H1 (cell line): ENCODE data around the gene UGT1A8. TPM values are rescaled to one million over a fixed set of nuclear protein-coding genes. Genes with fewer than 3 reads are reported as not detected.

Experiments
- CTCF ChIA-PET: fragments of 300-600 bp; sonication (Branson Sonifier 250); formaldehyde crosslinking; loops from one replicate; lab custom pipeline; 2021; ENCODE audit not compliant: partially characterized antibody; lab: Charles Lee
- POLR2A ChIA-PET: fragments of 300-600 bp; sonication (Branson Sonifier 250); formaldehyde crosslinking; loops from one replicate; lab custom pipeline; 2021; ENCODE audit warnings: inconsistent platforms; ENCODE audit not compliant: partially characterized antibody; lab: Charles Lee
- DNase-seq, 2 experiments: peaks; one replicate each; pipeline versions ENCODE4 v3.0.0 to v3.0.0-alpha.2; 2010 to 2022; ENCODE audit warnings: low spot score in 2 of 2, low read depth in 1 of 2, mixed read lengths in 1 of 2
- FAIRE-seq: peaks from 2 replicates; lab custom pipeline; 2011; peaks lifted over from hg19 to GRCh38; lab: Jason Lieb, UNC
- H2AFZ ChIP-seq: 2 replicates; pipeline ENCODE4 v1.8.1; 2012; ENCODE audit warnings: low read length, inconsistent platforms
- H2AK5ac ChIP-seq: 2 replicates; pipeline ENCODE4 v1.6.1; 2013; ENCODE audit warnings: low read depth, low read length
- H2BK120ac ChIP-seq: replicated peaks from 2 replicates; pipeline ENCODE3; 2013; ENCODE audit warnings: low read depth, low read length, inconsistent platforms
- H2BK12ac ChIP-seq: 2 replicates; pipeline ENCODE4 v1.6.1; 2013; ENCODE audit warnings: low read depth, low read length
- H2BK15ac ChIP-seq: 2 replicates; pipeline ENCODE4 v1.6.1; 2013; ENCODE audit warnings: low read length
- H2BK20ac ChIP-seq: 2 replicates; pipeline ENCODE4 v1.6.1; 2013; ENCODE audit warnings: low read length
- H2BK5ac ChIP-seq: 2 replicates; pipeline ENCODE4 v1.6.1; 2013; ENCODE audit warnings: low read depth, low read length
- H3K14ac ChIP-seq: 2 replicates; pipeline ENCODE4 v1.6.1; 2013; ENCODE audit warnings: inconsistent platforms; ENCODE audit not compliant: insufficient read length
- H3K18ac ChIP-seq: 2 replicates; pipeline ENCODE4 v1.6.1; 2013; ENCODE audit warnings: low read length; ENCODE audit errors: extremely low read depth
- H3K23ac ChIP-seq: 2 replicates; pipeline ENCODE4 v1.6.1; 2013; ENCODE audit warnings: inconsistent platforms; ENCODE audit not compliant: insufficient read length
- H3K23me2 ChIP-seq: 2 replicates; pipeline ENCODE4 v1.6.1; 2013; ENCODE audit warnings: low read depth, low read length
- H3K27ac ChIP-seq: 2 replicates; pipeline ENCODE4 v1.6.1; 2011; ENCODE audit warnings: low read depth, low read length, inconsistent platforms
- H3K27me3 ChIP-seq, 4 experiments: replicated peaks in 1 of 4; 1 replicate in 1 of 4; 2 replicates in 3 of 4; pipeline versions ENCODE4 v1.6.1 to v1.8.1; 2011 to 2013; ENCODE audit warnings: low read length in 3 of 4, mild to moderate bottlenecking in 3 of 4, inconsistent platforms in 2 of 4, mixed read lengths in 2 of 4, moderate library complexity in 1 of 4; ENCODE audit not compliant: control insufficient read depth in 3 of 4, insufficient read depth in 3 of 4; ENCODE audit errors: extremely low read depth in 1 of 4
- H3K36me3 ChIP-seq, 4 experiments: 2 replicates each; pipeline versions ENCODE4 v1.6.1 to v1.8.1; 2011 to 2013; ENCODE audit warnings: mild to moderate bottlenecking in 4 of 4, low read length in 3 of 4, moderate library complexity in 2 of 4, control low read depth in 1 of 4, inconsistent platforms in 1 of 4; ENCODE audit not compliant: insufficient read depth in 4 of 4, control insufficient read depth in 2 of 4
- H3K4ac ChIP-seq: replicated peaks from 2 replicates; pipeline ENCODE3; 2013; ENCODE audit warnings: low read length, low read depth, mixed read lengths, inconsistent platforms; ENCODE audit not compliant: insufficient read length
- H3K4me1 ChIP-seq, 4 experiments: replicated peaks in 1 of 4; 1 replicate in 1 of 4; 2 replicates in 3 of 4; pipeline versions ENCODE4 v1.6.1 to v1.8.1; 2011 to 2013; ENCODE audit warnings: low read length in 3 of 4, inconsistent platforms in 2 of 4, mixed read lengths in 1 of 4; ENCODE audit not compliant: insufficient read depth in 4 of 4, control insufficient read depth in 3 of 4
- H3K4me2 ChIP-seq, 2 experiments: 2 replicates each; pipeline versions ENCODE4 v1.6.1 to v1.8.1; 2011 to 2013; ENCODE audit warnings: low read depth in 2 of 2, low read length in 2 of 2, control low read depth in 1 of 2, inconsistent platforms in 1 of 2, mild to moderate bottlenecking in 1 of 2; ENCODE audit not compliant: insufficient read depth in 1 of 2
- H3K4me3 ChIP-seq, 4 experiments: fragments of 200-600, 300-600 bp in 1 of 4; sonication (generic), shearing (Covaris generic), sonication (Bioruptor Twin) in 1 of 4; 2 replicates each; pipeline versions ENCODE4 v1.5.1 to v1.8.1; 2011 to 2016; ENCODE audit warnings: low read length in 4 of 4, low read depth in 3 of 4, control low read depth in 2 of 4, inconsistent platforms in 2 of 4, mild to moderate bottlenecking in 2 of 4, mixed read lengths in 1 of 4, moderate library complexity in 1 of 4; ENCODE audit not compliant: insufficient read depth in 2 of 4; ENCODE audit errors: extremely low read depth in 1 of 4
- H3K56ac ChIP-seq: replicated peaks from 2 replicates; pipeline ENCODE3; 2013; ENCODE audit warnings: low read depth, mild to moderate bottlenecking, mixed read lengths, low read length, inconsistent platforms; ENCODE audit not compliant: insufficient read length
- H3K79me1 ChIP-seq: 2 replicates; pipeline ENCODE4 v1.6.1; 2013; ENCODE audit warnings: low read depth, low read length, control low read depth
- H3K79me2 ChIP-seq, 2 experiments: 2 replicates each; pipeline versions ENCODE4 v1.6.1 to v1.8.1; 2012 to 2013; ENCODE audit warnings: low read length in 2 of 2, mild to moderate bottlenecking in 2 of 2, inconsistent platforms in 1 of 2; ENCODE audit not compliant: insufficient read depth in 2 of 2, control insufficient read depth in 1 of 2
- H3K9ac ChIP-seq, 4 experiments: replicated peaks in 1 of 4; 1 replicate in 1 of 4; 2 replicates in 3 of 4; pipeline versions ENCODE4 v1.6.1 to v1.8.1; 2011 to 2013; ENCODE audit warnings: low read depth in 3 of 4, low read length in 3 of 4, control low read depth in 2 of 4, mild to moderate bottlenecking in 2 of 4, moderate library complexity in 2 of 4, inconsistent platforms in 1 of 4; ENCODE audit errors: extremely low read depth in 1 of 4
- H3K9me3 ChIP-seq, 2 experiments: 2 replicates each; pipeline versions ENCODE4 v1.6.1 to v1.8.1; 2012 to 2013; ENCODE audit warnings: mild to moderate bottlenecking in 2 of 2, moderate library complexity in 2 of 2, control low read depth in 1 of 2, inconsistent platforms in 1 of 2, low read depth in 1 of 2, low read length in 1 of 2, mixed read lengths in 1 of 2; ENCODE audit not compliant: insufficient read depth in 2 of 2
- H4K20me1 ChIP-seq, 2 experiments: replicated peaks in 1 of 2; 2 replicates each; pipeline versions ENCODE3 to v1.8.1; 2011 to 2013; ENCODE audit warnings: inconsistent platforms in 2 of 2, low read length in 2 of 2, mild to moderate bottlenecking in 1 of 2; ENCODE audit not compliant: insufficient read depth in 2 of 2, control insufficient read depth in 1 of 2
- H4K5ac ChIP-seq: 2 replicates; pipeline ENCODE4 v1.6.1; 2013; ENCODE audit warnings: low read length, low read depth, mixed read lengths, inconsistent platforms; ENCODE audit not compliant: insufficient read length
- H4K8ac ChIP-seq: 2 replicates; pipeline ENCODE4 v1.8.0; 2013; ENCODE audit warnings: mild to moderate bottlenecking, moderate library complexity, low read length, inconsistent platforms; ENCODE audit not compliant: insufficient read depth; ENCODE audit errors: extremely low read depth
- H4K91ac ChIP-seq: replicated peaks from 2 replicates; pipeline ENCODE3; 2013; ENCODE audit warnings: low read length, mixed read lengths, inconsistent platforms; ENCODE audit not compliant: insufficient read length
- BRCA1 ChIP-seq: IDR thresholded peaks from 2 replicates; pipeline ENCODE4 v1.6.1; 2012; ENCODE audit warnings: low read depth, low read length, improper control_type of control experiment
- CEBPB ChIP-seq: IDR thresholded peaks from 2 replicates; pipeline ENCODE4 v1.6.1; 2012; ENCODE audit warnings: low read depth, low read length
- EGR1 ChIP-seq: IDR thresholded peaks from 2 replicates; pipeline ENCODE4 v1.6.1; 2011; ENCODE audit warnings: low read depth, low read length, borderline replicate concordance
- EP300 ChIP-seq, 2 experiments: IDR thresholded peaks; 1 replicate in 1 of 2; 2 replicates in 1 of 2; pipeline ENCODE4 v1.6.1; 2011 to 2012; ENCODE audit warnings: low read depth in 2 of 2, low read length in 2 of 2, mild to moderate bottlenecking in 2 of 2, borderline replicate concordance in 1 of 2, inconsistent platforms in 1 of 2, moderate library complexity in 1 of 2
- JUN ChIP-seq: IDR thresholded peaks from 2 replicates; pipeline ENCODE4 v1.6.1; 2011; ENCODE audit warnings: low read depth, mild to moderate bottlenecking, improper control_type of control experiment, low read length
- KDM4A ChIP-seq: IDR thresholded peaks from one replicate; pipeline ENCODE4 v1.7.1; 2012; ENCODE audit warnings: low read depth, mild to moderate bottlenecking, moderate library complexity, low read length, inconsistent platforms; ENCODE audit not compliant: severe bottlenecking
- NANOG ChIP-seq: IDR thresholded peaks from 2 replicates; pipeline ENCODE4 v1.6.1; 2011; ENCODE audit warnings: low read length, low read depth, mild to moderate bottlenecking, inconsistent platforms; ENCODE audit not compliant: insufficient read depth, poor library complexity, severe bottlenecking
- POLR2AphosphoS5 ChIP-seq: IDR thresholded peaks from 2 replicates; pipeline ENCODE4 v1.6.1; 2011; ENCODE audit warnings: low read depth, low read length
- SIN3A ChIP-seq, 2 experiments: IDR thresholded peaks in 1 of 2; conservative IDR thresholded peaks in 1 of 2; 2 replicates each; pipeline ENCODE4 v1.6.1; 2011 to 2012; ENCODE audit warnings: low read length in 2 of 2, improper control_type of control experiment in 1 of 2, low read depth in 1 of 2, mild to moderate bottlenecking in 1 of 2
- SP2 ChIP-seq: IDR thresholded peaks from 2 replicates; pipeline ENCODE4 v1.6.1; 2012; ENCODE audit warnings: mild to moderate bottlenecking, low read length, inconsistent platforms
- SRF ChIP-seq: IDR thresholded peaks from 2 replicates; pipeline ENCODE4 v1.6.1; 2011; ENCODE audit warnings: mild to moderate bottlenecking, low read depth, low read length, moderate library complexity
- TAF7 ChIP-seq: optimal IDR thresholded peaks from 2 replicates; pipeline ENCODE3; 2011; ENCODE audit warnings: low read depth, mild to moderate bottlenecking, inconsistent platforms, low read length, moderate library complexity, borderline replicate concordance
- TBP ChIP-seq: IDR thresholded peaks from 2 replicates; pipeline ENCODE4 v1.6.1; 2011; ENCODE audit warnings: low read depth, low read length, improper control_type of control experiment
- WGBS, 2 experiments: shearing (Covaris generic) in 1 of 2; methylation state at CpG; one replicate each; pipeline versions ENCODE4 v1.1.6 to v1.1.7; 2013 to 2015; ENCODE audit warnings: low lambda C conversion rate in 2 of 2, mixed read lengths in 2 of 2, inconsistent platforms in 1 of 2, low coverage in 1 of 2, missing lambda C conversion rate in 1 of 2; ENCODE audit not compliant: insufficient replicate concordance in 2 of 2, insufficient coverage in 1 of 2, insufficient read length in 1 of 2; ENCODE audit errors: extremely low coverage in 1 of 2, missing lambda C conversion rate in 1 of 2; 5-methylcytosine and 5-hydroxymethylcytosine counted together
- polyA plus RNA-seq, 7 experiments: library from polyadenylated mRNA; depleted of rRNA in 3 of 7; stranded (reverse) in 5 of 7; unstranded in 2 of 7; fragments of >200 nt in 5 of 7; fragments of 200-250 nt in 2 of 7; gene quantifications; 1 replicate in 5 of 7; 2 replicates in 1 of 7; 4 replicates in 1 of 7; pipeline versions ENCODE4 v1.2.1 to v1.2.3, GENCODE V29; 2011 to 2013; ENCODE audit warnings: missing spikeins in 2 of 7, mixed read lengths in 2 of 7
- total RNA-seq: library from RNA; stranded (reverse); fragmentation: NEBNext Ultra II Directional; extraction: Animal tissue kit (Norgen Biotek cat#: 25700); gene quantifications from 2 replicates; pipeline ENCODE4 v1.2.1, GENCODE V29; 2021

The UGT1A8 gene
- total and polyA plus RNA-seq, 2 of the 8 experiments (the other 6 are each of a cell fraction or from before 2014, with no cell fraction given) = not detected

DNA sequence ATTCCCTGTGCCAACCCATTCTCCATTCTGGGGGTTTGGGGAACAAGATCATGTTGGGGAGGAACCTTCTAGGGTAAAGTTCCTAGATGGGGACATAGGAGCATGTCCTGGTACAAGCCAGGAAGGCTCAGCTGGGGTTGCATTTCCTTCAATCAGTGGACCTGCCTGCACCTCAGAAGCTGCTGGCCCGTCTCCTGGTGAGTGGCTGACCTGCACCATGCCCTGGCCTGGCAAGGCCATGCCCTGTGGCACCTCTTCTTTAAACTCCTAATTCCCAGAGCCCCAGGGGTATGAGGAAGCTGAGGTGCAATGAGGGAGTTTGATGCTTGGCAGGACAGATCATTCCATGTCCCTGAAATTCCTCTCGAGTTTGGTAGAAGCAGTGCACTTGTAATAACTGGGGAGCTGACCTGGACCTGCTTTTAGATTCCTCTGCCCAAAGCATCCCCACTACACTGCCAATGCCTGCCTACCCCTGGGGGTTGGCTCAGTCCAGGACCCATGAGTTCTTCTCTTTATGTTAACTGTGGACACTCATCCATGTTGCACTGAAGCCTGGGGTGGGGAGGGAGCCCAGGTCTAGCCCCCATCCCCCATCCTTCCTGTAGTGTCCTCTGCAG, 186.0 kb downstream of the UGT1A8 start:
- no peak overlapping the region for H4K8ac ChIP-seq
- H3K36me3 ChIP-seq = no peaks in the 10 kb centered on the region
- H3K18ac ChIP-seq = no peak overlapping the region
- no peak overlapping the region for H3K14ac ChIP-seq
- no peak overlapping the region for H4K5ac ChIP-seq
- FAIRE-seq (no peak), DNase-seq (peak in 1 of 2 experiments; percentile 7)
- no peak overlapping the region for H2AK5ac ChIP-seq
- H3K56ac ChIP-seq = no peak overlapping the region
- no peak overlapping the region for H2BK20ac ChIP-seq
- H2BK5ac ChIP-seq = no peak overlapping the region
- ChIA-PET CTCF (interaction anchor here (1.3 kb wide), 1 partner anchor 18 kb away, joined by 3 read pairs; no protein-coding TSS in a partner anchor), POLR2A (no interaction called here)
- H4K91ac ChIP-seq = no peak overlapping the region
- no peaks in the 10 kb centered on the region for H3K4me1 ChIP-seq
- no peaks in the 10 kb centered on the region for H4K20me1 ChIP-seq
- H3K79me2 ChIP-seq = no peaks in the 10 kb centered on the region
- no peak overlapping the region for H2AFZ ChIP-seq
- WGBS, 2 experiments = 83% methylated on average over 1 of the region's 2 CpGs; no CpG with 5 or more reads in 1 of the 2 experiments
- no peak overlapping the region for H3K4me3 ChIP-seq
- no peak overlapping the region for H2BK15ac ChIP-seq
- no peak overlapping the region for H3K4me2 ChIP-seq
- H3K79me1 ChIP-seq = no peaks in the 10 kb centered on the region
- no peaks in the 10 kb centered on the region for H3K27me3 ChIP-seq
- H3K23ac ChIP-seq = no peak overlapping the region
- no peak overlapping the region for H3K4ac ChIP-seq
- no peak overlapping the region for H2BK12ac ChIP-seq
- H3K9me3 ChIP-seq = peaks cover 0 to 4% of the 10 kb centered on the region in 2 experiments; a peak in 3 of 4 replicates
- H2BK120ac ChIP-seq = no peak overlapping the region
- no peak overlapping the region for H3K9ac ChIP-seq
- no peak overlapping the region for H3K27ac ChIP-seq
- H3K23me2 ChIP-seq = no peaks in the 10 kb centered on the region
- TF ChIP-seq EGR1 (no peak), POLR2AphosphoS5 (no peak), BRCA1 (no peak), NANOG (no peak), TBP (no peak), SP2 (no peak), SIN3A (conservative IDR thresholded peaks at IDR 0.05 in 1 of 2, IDR thresholded peaks at IDR 0.05 in 1 of 2; ENCODE audit: low read depth in 1 of 2, low read length in 2 of 2) (no peak), KDM4A (no peak), SRF (no peak), EP300 (IDR thresholded peaks at IDR 0.05; ENCODE audit: borderline replicate concordance in 1 of 2, low read depth in 2 of 2, low read length in 2 of 2) (no peak), TAF7 (no peak), JUN (no peak), CEBPB (no peak)
